ENCODE results near the gene NENF.

GRCh38 chr1:212485571-212485912, 52.8 kb downstream of the NENF start:
- no peak for TF ChIP-seq EZH2 (IDR thresholded peaks at IDR 0.05; ENCODE audit: borderline replicate concordance, insufficient read depth, low read depth, low read length, poor library complexity, severe bottlenecking)
- no peak for TF ChIP-seq CTCF (IDR thresholded peaks at IDR 0.05)
